Colonic mucosa (tissue), 4 donors: Measurements from ENCODE around the gene CCDC146. TPM values are rescaled to one million over a fixed set of nuclear protein-coding genes. Genes with fewer than 3 reads are reported as not detected.

ENCODE experiments used
- DNase-seq: peaks from one replicate; pipeline ENCODE4 v3.0.0-alpha.2; 2020
- H3K27ac ChIP-seq: fragments of 200-600 bp; one replicate; pipeline ENCODE4 v1.8.0; 2021
- H3K27me3 ChIP-seq: fragments of 200-600 bp; one replicate; pipeline ENCODE4 v1.8.0; 2021
- H3K36me3 ChIP-seq: fragments of 200-600 bp; one replicate; pipeline ENCODE4 v1.8.0; 2021
- H3K4me1 ChIP-seq: fragments of 200-600 bp; one replicate; pipeline ENCODE4 v1.8.0; 2021; ENCODE audit warnings: mild to moderate bottlenecking
- H3K4me3 ChIP-seq: fragments of 200-600 bp; one replicate; pipeline ENCODE4 v1.8.0; 2021
- H3K9ac ChIP-seq, 2 donors: one replicate each; pipeline ENCODE4 v1.7.0; 2013; ENCODE audit warnings: control low read depth in 2 of 2, low read depth in 2 of 2, low read length in 2 of 2
- H3K9me3 ChIP-seq: fragments of 200-600 bp; one replicate; pipeline ENCODE4 v1.8.0; 2021
- intact Hi-C: fragments of 100-400 bp; cut with DNase I; formaldehyde crosslinking; loops from one replicate; pipeline ENCODE4 v1.14.1; 2022
- total RNA-seq, 2 donors: library from RNA; stranded (reverse); fragmentation: NEBNext Ultra II Directional in 1 of 2; extraction: Animal tissue kit (Norgen Biotek cat#: 25700) in 1 of 2; gene quantifications; one replicate each; pipeline ENCODE4 v1.2.1, GENCODE V29; 2021
- TF ChIP-seq, protein P1 (sequence below): fragments of 200-600 bp; IDR thresholded peaks from one replicate; pipeline ENCODE4 v1.8.0; 2022; ENCODE audit warnings: antibody characterized with exemption, mild to moderate bottlenecking
- donor health status: healthy.
- donor health status: DM: no; HTN: no; CAD: no.
- donor health status: DM: no; HTN: no; CAD: no.

CCDC146 gene
- total RNA-seq, 2 donors from 2014 or later: 3.6 to 18.2 TPM

DNA sequence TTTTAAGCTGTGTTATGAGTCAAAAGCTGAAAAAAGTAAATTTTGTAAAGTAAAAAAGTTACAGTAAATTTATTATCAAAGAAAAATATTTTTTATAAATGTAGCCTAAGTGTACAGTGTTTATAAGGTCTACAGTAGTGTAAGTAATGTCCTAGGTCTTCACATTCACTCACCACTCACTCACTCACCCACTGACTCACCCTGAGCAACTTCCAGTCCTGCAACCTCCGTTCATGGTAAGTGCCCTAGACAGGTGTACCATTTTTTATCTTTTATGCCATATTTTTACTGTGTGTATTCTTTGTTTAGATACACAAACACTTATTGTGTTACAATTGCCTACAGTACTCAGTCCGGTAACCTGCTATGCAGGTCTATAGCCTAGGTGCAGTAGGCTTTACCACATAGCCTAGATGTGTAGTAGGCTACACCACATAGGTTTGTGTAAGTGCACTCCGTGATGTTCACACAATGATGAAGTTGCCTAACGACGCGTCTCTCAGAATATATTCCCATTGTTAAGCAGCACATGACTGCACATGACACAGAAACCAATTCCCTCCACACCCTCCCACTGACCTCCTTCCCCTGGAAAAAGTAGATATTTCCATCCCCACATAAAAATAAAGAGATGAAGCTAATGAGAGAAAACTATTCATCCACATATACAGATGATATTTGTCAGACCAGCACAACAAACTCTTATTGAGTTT, 122.0 kb downstream of the CCDC146 start:
- intact Hi-C loops: no loop called here
- H3K4me1 ChIP-seq: no peaks in the 10 kb centered on the region
- DNase-seq: no peak

DNA sequence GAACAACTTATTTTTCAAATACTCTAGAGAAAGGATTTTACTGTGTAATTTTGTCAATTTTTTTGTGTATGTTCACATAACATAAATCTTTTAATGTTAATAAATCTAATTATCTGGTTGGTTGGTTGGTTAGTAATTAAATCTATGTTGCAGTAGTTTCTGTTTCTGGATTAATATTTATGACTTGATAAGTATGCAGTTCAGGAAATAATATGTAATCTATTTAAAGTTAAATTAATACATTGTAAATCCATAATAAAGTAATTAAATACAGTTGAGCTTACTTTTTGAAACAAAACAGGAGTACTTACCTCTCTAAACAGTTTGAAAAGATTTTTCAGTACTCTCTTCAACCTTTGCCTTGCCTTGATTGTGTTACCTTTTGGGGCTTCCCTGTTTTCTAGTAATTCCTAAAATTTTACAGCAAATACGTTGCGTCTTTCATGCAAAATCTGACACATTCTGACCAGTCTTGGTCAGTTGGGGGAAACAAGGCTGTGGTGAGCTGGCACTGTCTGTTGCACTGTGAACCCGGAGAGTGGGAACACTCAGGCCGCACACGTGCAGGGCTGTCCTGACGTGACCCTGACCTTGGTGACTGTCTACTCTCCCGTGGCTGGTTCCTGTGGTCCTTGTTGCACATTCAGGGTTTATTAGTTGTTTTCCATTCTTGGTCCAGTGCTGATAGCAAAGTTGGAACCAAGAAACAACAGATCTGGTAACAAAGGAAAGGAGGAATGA, 122.8 kb downstream of the CCDC146 start:
- H3K27ac ChIP-seq: no peak overlapping the region
- DNase-seq: no peak
- intact Hi-C loops: no loop called here
- no peaks in the 10 kb centered on the region for H3K36me3 ChIP-seq
- H3K9me3 ChIP-seq: no peaks in the 10 kb centered on the region
- H3K9ac ChIP-seq: no peak overlapping the region
- TF ChIP-seq, protein P1, sequence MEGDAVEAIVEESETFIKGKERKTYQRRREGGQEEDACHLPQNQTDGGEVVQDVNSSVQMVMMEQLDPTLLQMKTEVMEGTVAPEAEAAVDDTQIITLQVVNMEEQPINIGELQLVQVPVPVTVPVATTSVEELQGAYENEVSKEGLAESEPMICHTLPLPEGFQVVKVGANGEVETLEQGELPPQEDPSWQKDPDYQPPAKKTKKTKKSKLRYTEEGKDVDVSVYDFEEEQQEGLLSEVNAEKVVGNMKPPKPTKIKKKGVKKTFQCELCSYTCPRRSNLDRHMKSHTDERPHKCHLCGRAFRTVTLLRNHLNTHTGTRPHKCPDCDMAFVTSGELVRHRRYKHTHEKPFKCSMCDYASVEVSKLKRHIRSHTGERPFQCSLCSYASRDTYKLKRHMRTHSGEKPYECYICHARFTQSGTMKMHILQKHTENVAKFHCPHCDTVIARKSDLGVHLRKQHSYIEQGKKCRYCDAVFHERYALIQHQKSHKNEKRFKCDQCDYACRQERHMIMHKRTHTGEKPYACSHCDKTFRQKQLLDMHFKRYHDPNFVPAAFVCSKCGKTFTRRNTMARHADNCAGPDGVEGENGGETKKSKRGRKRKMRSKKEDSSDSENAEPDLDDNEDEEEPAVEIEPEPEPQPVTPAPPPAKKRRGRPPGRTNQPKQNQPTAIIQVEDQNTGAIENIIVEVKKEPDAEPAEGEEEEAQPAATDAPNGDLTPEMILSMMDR: no peak
- no peak overlapping the region for H3K4me3 ChIP-seq
- no peaks in the 10 kb centered on the region for H3K4me1 ChIP-seq
- no peaks in the 10 kb centered on the region for H3K27me3 ChIP-seq

More for the DNA sequence above, 122.0 kb downstream of the CCDC146 start:
- Histone ChIP-seq H3K9me3 (no peaks in the 10 kb centered on the region), H3K36me3 (no peaks in the 10 kb centered on the region), H3K27me3 (no peaks in the 10 kb centered on the region), H3K4me3 (no peak overlapping the region), H3K27ac (no peak overlapping the region), H3K9ac (no peak overlapping the region)
- TF ChIP-seq, protein P1: no peak

DNA sequence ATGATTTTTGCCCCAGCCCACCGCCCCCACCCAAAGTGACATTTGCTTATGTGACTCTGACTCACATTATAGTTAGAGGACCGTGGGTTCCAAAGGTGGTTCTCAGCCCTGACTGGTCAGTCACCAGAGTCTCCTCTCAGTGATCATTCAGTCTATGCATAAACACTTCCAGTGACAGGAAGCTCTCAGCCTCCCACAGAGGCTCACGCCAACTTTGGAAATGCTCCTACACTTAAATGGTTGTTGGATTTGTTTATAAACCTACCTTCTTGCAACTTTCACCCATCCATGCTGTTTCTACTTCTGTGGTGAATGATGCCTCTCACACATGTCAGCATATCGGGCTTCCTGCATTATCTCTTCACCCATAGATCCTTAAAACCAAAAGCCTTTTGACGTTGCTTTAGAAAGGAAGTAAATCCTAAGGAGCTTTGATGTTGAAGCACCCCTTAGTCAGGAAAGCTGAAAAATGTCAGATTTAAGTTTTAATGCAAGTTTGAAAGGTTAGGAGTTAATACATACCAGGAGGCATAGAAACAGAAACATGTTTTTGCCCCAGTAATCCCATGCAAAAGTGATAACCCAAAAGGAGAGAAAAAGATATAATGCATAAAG, 123.7 kb downstream of the CCDC146 start:
- H3K36me3 ChIP-seq: no peaks in the 10 kb centered on the region
- intact Hi-C loops: no loop called here
- TF ChIP-seq, protein P1: no peak
- no peaks in the 10 kb centered on the region for H3K9me3 ChIP-seq
- H3K4me1 ChIP-seq: no peaks in the 10 kb centered on the region
- no peak for DNase-seq
- no peak overlapping the region for H3K4me3 ChIP-seq
- no peak overlapping the region for H3K27ac ChIP-seq
- no peaks in the 10 kb centered on the region for H3K27me3 ChIP-seq
- no peak overlapping the region for H3K9ac ChIP-seq

DNA sequence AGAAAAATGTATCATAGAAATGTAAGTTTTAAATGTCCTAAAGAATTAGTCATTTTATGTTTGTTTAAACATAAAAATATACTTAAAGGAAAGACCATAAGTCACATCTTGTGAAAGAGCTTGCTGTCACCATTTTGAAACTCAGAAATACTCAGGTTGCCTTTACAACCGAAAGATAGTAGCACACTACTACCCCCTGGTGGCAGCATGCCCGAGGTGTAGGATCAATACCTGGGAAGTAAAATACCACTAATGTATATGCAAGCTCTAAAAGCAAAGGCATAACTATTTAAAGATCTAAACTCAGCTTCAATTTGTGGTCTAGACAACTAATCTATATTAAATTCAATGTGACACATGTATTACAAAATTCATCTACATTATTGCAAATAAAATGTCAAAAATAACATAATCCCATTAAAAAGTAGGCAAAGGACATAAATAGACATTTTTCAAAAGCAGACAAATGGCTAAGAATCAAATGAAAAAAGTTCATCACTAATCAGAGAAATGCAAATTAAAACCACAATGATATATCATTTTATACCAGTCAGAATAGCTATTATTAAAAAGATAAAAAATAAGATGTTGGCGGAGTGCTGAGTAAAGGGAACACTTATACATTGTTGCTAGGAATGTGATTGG, 124.9 kb downstream of the CCDC146 start:
- intact Hi-C loops: no loop called here
- Histone ChIP-seq H3K4me3 (no peak overlapping the region), H3K9me3 (no peaks in the 10 kb centered on the region), H3K9ac (no peak overlapping the region), H3K27me3 (no peaks in the 10 kb centered on the region), H3K36me3 (no peaks in the 10 kb centered on the region), H3K27ac (no peak overlapping the region), H3K4me1 (no peaks in the 10 kb centered on the region)
- TF ChIP-seq, protein P1: peak; percentile 76
- DNase-seq: peak; percentile 88

DNA sequence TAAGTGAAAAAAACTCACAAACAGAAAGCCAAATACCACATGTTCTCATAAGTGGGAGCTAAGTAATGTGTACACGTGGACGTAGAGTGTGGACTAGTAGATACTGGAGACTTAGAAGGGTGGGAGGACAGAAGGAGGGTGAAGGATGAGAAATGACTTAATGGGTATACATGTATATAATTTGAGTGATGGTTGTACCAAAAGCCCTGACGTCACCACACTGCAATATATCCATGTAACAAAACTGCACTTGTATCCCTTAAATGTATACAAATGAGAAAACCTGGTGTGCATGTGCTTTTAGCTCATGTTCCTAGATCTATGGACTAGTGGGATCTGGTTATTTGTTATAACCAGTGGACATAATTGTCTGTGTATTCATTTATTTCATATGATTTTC, 125.7 kb downstream of the CCDC146 start:
- TF ChIP-seq, protein P1: no peak
- intact Hi-C loops: no loop called here
- Histone ChIP-seq H3K27ac (no peak overlapping the region), H3K36me3 (no peaks in the 10 kb centered on the region), H3K9ac (no peak overlapping the region), H3K4me1 (no peaks in the 10 kb centered on the region), H3K27me3 (no peaks in the 10 kb centered on the region), H3K9me3 (no peaks in the 10 kb centered on the region), H3K4me3 (no peak overlapping the region)
- no peak for DNase-seq
